OCI-LY1 (cell line): ENCODE results near the gene GIGYF2.

Experiments
- EZH2 ChIP-seq: fragments of 200-600 bp; sonication (generic), shearing (Covaris generic); IDR thresholded peaks from 2 replicates; pipeline ENCODE4 v1.8.0; 2017; ENCODE audit warnings: borderline replicate concordance, mixed run types, mild to moderate bottlenecking, antibody characterized with exemption, low read length, moderate library complexity, mixed read lengths
- TF ChIP-seq, protein P1 (sequence below): fragments of 200-600 bp; sonication (generic), shearing (Covaris generic); IDR thresholded peaks from 2 replicates; pipeline ENCODE4 v1.5.1; 2017; ENCODE audit warnings: mild to moderate bottlenecking, antibody characterized with exemption, low read length, moderate library complexity, mixed read lengths

DNA sequence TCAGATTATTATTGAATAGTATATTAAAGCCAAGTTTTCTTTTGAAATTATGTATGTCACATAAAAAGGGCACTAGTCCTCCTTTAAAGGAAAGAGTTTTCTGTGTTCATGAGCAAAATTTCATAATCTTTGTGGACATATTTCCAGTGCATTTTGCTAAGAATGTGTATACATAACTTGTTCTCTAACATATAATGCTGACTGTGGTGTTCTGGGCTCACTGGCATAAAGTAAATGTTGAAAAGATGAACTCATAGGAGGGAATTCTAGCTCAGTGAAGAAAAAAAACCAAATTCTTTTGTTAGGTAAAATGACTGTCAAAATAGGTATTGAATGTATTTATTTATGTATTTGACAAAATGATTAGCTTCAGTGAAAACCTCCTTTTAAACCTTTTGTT is 73.1 kb downstream of the GIGYF2 start:
- TF ChIP-seq, protein P1, sequence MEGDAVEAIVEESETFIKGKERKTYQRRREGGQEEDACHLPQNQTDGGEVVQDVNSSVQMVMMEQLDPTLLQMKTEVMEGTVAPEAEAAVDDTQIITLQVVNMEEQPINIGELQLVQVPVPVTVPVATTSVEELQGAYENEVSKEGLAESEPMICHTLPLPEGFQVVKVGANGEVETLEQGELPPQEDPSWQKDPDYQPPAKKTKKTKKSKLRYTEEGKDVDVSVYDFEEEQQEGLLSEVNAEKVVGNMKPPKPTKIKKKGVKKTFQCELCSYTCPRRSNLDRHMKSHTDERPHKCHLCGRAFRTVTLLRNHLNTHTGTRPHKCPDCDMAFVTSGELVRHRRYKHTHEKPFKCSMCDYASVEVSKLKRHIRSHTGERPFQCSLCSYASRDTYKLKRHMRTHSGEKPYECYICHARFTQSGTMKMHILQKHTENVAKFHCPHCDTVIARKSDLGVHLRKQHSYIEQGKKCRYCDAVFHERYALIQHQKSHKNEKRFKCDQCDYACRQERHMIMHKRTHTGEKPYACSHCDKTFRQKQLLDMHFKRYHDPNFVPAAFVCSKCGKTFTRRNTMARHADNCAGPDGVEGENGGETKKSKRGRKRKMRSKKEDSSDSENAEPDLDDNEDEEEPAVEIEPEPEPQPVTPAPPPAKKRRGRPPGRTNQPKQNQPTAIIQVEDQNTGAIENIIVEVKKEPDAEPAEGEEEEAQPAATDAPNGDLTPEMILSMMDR: no peak
- TF ChIP-seq EZH2: no peak
